Neural progenitor cell (in vitro differentiated cells): ENCODE results near the gene UBE2QL1.

ENCODE experiments used
- CTCF ChIP-seq: fragments of 200-600 bp; sonication (generic); IDR thresholded peaks from 2 replicates; pipeline ENCODE4 v1.5.1; 2017; ENCODE audit warnings: antibody characterized with exemption, mild to moderate bottlenecking
- EZH2phosphoT487 ChIP-seq: fragments of 200-600 bp; sonication (generic); IDR thresholded peaks from 2 replicates; pipeline ENCODE4 v1.6.1; 2017; ENCODE audit warnings: antibody characterized with exemption

- TF ChIP-seq CTCF (no peak), EZH2phosphoT487 (no peak)
Measured at GRCh38 chr5:6472792-6473191, 24.1 kb downstream of the UBE2QL1 start.
